GM12801 (cell line): Measurements from ENCODE around the gene PKD2.

Source experiments
- CTCF ChIP-seq: IDR thresholded peaks from one replicate; pipeline ENCODE4 v1.5.1; 2011; ENCODE audit warnings: control low read depth; ENCODE audit not compliant: insufficient read length; ENCODE audit errors: extremely low read depth

PKD2 gene

GRCh38 chr4:88017516-88018297, 10.3 kb downstream of the PKD2 start:
- TF ChIP-seq CTCF = no peak

- no peak for TF ChIP-seq CTCF
Observed at GRCh38 chr4:88018466-88018865, 11.0 kb downstream of the PKD2 start.

GRCh38 chr4:88021824-88022223, 14.4 kb downstream of the PKD2 start:
- no peak for TF ChIP-seq CTCF

GRCh38 chr4:88022289-88022688, 14.9 kb downstream of the PKD2 start:
- TF ChIP-seq CTCF = no peak

- TF ChIP-seq CTCF = no peak
Observed at GRCh38 chr4:88027611-88028608, 20.5 kb downstream of the PKD2 start.

GRCh38 chr4:88028946-88029345, 21.5 kb downstream of the PKD2 start:
- TF ChIP-seq CTCF = no peak

GRCh38 chr4:88029556-88029955, 22.1 kb downstream of the PKD2 start:
- no peak for TF ChIP-seq CTCF
